IMR-90 (cell line): Measurements from ENCODE around the gene KRT72. TPM values are rescaled to one million over a fixed set of nuclear protein-coding genes. Genes with fewer than 3 reads are reported as not detected.

ENCODE experiments used
- ATAC-seq: fragments of 200-7000 bp; cut with Tn5 transposase; 2 replicates; pipeline ENCODE4 v1.9.1; 2020; ENCODE audit warnings: low read depth, mild to moderate bottlenecking, moderate library complexity
- BruUV-seq: library from RNA; stranded (reverse); fragments of 400-500 nt; replicated peaks from 2 replicates; lab custom pipeline; 2021; lab: Mats Ljungman, UMichigan
- CTCF ChIA-PET: fragments of 300-600 bp; formaldehyde crosslinking; extraction: SDS; loops from one replicate; lab custom pipeline; 2021; ENCODE audit warnings: antibody characterized with exemption; lab: Yijun Ruan, JAX
- POLR2A ChIA-PET: fragments of 300-600 bp; sonication (Branson Sonifier 250); formaldehyde crosslinking; loops from one replicate; lab custom pipeline; 2022; ENCODE audit warnings: antibody characterized with exemption; ENCODE audit not compliant: unreplicated experiment; lab: Charles Lee
- DNase-seq: peaks from one replicate; pipeline ENCODE4 v3.0.0; 2013
- H2AFZ ChIP-seq: replicated peaks from 2 replicates; pipeline ENCODE3; 2013; ENCODE audit warnings: low read length, mild to moderate bottlenecking; ENCODE audit not compliant: poor library complexity
- H2AK5ac ChIP-seq: 2 replicates; pipeline ENCODE4 v1.6.1; 2013; ENCODE audit warnings: low read depth, low read length, inconsistent platforms
- H2AK9ac ChIP-seq: replicated peaks from 2 replicates; pipeline ENCODE3; 2013; ENCODE audit warnings: mild to moderate bottlenecking, low read depth, low read length, moderate library complexity; ENCODE audit not compliant: poor library complexity
- H2BK120ac ChIP-seq: 2 replicates; pipeline ENCODE4 v1.6.1; 2013; ENCODE audit warnings: low read depth, low read length, inconsistent platforms
- H2BK15ac ChIP-seq: 3 replicates; pipeline ENCODE4 v1.6.1; 2013; ENCODE audit warnings: low read depth, low read length, inconsistent platforms
- H2BK20ac ChIP-seq: 2 replicates; pipeline ENCODE4 v1.6.1; 2013; ENCODE audit warnings: low read depth, mild to moderate bottlenecking, inconsistent platforms, low read length, moderate library complexity
- H2BK5ac ChIP-seq: 2 replicates; pipeline ENCODE4 v1.6.1; 2013; ENCODE audit warnings: mild to moderate bottlenecking, low read depth, low read length, inconsistent platforms; ENCODE audit not compliant: poor library complexity, severe bottlenecking
- H3K14ac ChIP-seq: replicated peaks from 2 replicates; pipeline ENCODE4 v1.6.1; 2013; ENCODE audit warnings: low read depth, low read length, inconsistent platforms
- H3K18ac ChIP-seq: 2 replicates; pipeline ENCODE4 v1.6.1; 2013; ENCODE audit warnings: low read depth, low read length, control low read depth
- H3K23ac ChIP-seq: 2 replicates; pipeline ENCODE4 v1.6.1; 2013; ENCODE audit warnings: low read depth, low read length, inconsistent platforms
- H3K27ac ChIP-seq: 2 replicates; pipeline ENCODE4 v1.5.1; 2013; ENCODE audit warnings: mild to moderate bottlenecking, control low read depth, low read length; ENCODE audit not compliant: insufficient read depth
- H3K27me3 ChIP-seq: 2 replicates; pipeline ENCODE4 v1.6.1; 2013; ENCODE audit warnings: low read length; ENCODE audit not compliant: control insufficient read depth, insufficient read depth
- H3K36me3 ChIP-seq: 2 replicates; pipeline ENCODE4 v1.6.1; 2013; ENCODE audit warnings: low read length, mixed read lengths; ENCODE audit not compliant: control insufficient read depth, insufficient read depth
- H3K4ac ChIP-seq: 2 replicates; pipeline ENCODE4 v1.6.1; 2013; ENCODE audit warnings: low read depth, low read length, inconsistent platforms
- H3K4me1 ChIP-seq: 2 replicates; pipeline ENCODE4 v1.6.1; 2013; ENCODE audit warnings: low read length, mixed read lengths; ENCODE audit not compliant: control insufficient read depth, insufficient read depth
- H3K4me2 ChIP-seq: 2 replicates; pipeline ENCODE4 v1.6.1; 2013; ENCODE audit warnings: low read depth, mild to moderate bottlenecking, control low read depth, low read length, moderate library complexity
- H3K4me3 ChIP-seq: 2 replicates; pipeline ENCODE4 v1.5.1; 2013; ENCODE audit warnings: low read depth, mild to moderate bottlenecking, control low read depth, low read length, moderate library complexity; ENCODE audit not compliant: insufficient read depth
- H3K56ac ChIP-seq: 2 replicates; pipeline ENCODE4 v1.6.1; 2013; ENCODE audit warnings: low read length, inconsistent platforms; ENCODE audit not compliant: insufficient read depth; ENCODE audit errors: extremely low read depth
- H3K79me1 ChIP-seq, 2 experiments: 2 replicates each; pipeline ENCODE4 v1.6.1; 2013; ENCODE audit warnings: low read length in 2 of 2, inconsistent platforms in 1 of 2, low read depth in 1 of 2
- H3K9ac ChIP-seq: 2 replicates; pipeline ENCODE4 v1.6.1; 2013; ENCODE audit warnings: low read depth, low read length, control low read depth
- H3K9me1 ChIP-seq: 2 replicates; pipeline ENCODE4 v1.6.1; 2013; ENCODE audit warnings: low read length, inconsistent platforms; ENCODE audit not compliant: insufficient read depth
- H3K9me3 ChIP-seq: 2 replicates; pipeline ENCODE4 v1.6.1; 2013; ENCODE audit warnings: low read length; ENCODE audit not compliant: control insufficient read depth, insufficient read depth
- H4K20me1 ChIP-seq: 2 replicates; pipeline ENCODE4 v1.6.1; 2013; ENCODE audit warnings: low read length, inconsistent platforms; ENCODE audit not compliant: insufficient read depth
- H4K5ac ChIP-seq: 2 replicates; pipeline ENCODE4 v1.6.1; 2013; ENCODE audit warnings: mild to moderate bottlenecking, low read depth, low read length, control low read depth
- H4K8ac ChIP-seq, 2 experiments: 2 replicates each; pipeline ENCODE4 v1.6.1; 2013; ENCODE audit warnings: low read depth in 2 of 2, low read length in 2 of 2, control low read depth in 1 of 2, inconsistent platforms in 1 of 2
- H4K91ac ChIP-seq: 2 replicates; pipeline ENCODE4 v1.6.1; 2013; ENCODE audit warnings: low read depth, low read length, inconsistent platforms; ENCODE audit not compliant: insufficient read depth
- ELK1 ChIP-seq: fragments of 150-350 bp; IDR thresholded peaks from 2 replicates; pipeline ENCODE4 v1.6.1; 2016; ENCODE audit warnings: low read depth, mild to moderate bottlenecking, low read length, moderate library complexity, borderline replicate concordance
- FOS ChIP-seq: fragments of 150-350 bp; IDR thresholded peaks from 2 replicates; pipeline ENCODE4 v1.6.1; 2016; ENCODE audit warnings: low read depth, low read length
- USF2 ChIP-seq: fragments of 150-350 bp; IDR thresholded peaks from 2 replicates; pipeline ENCODE4 v1.6.1; 2017; ENCODE audit warnings: mild to moderate bottlenecking, antibody characterized with exemption, low read length, low read depth
- WGBS, 2 experiments: methylation state at CpG; one replicate each; pipeline versions ENCODE4 v1.1.5 to v1.1.7; 2013; ENCODE audit warnings: missing lambda C conversion rate in 2 of 2; ENCODE audit not compliant: insufficient read length in 1 of 2; ENCODE audit errors: extremely low coverage in 2 of 2; 5-methylcytosine and 5-hydroxymethylcytosine counted together
- dilution Hi-C: fragments of 300-500 bp; cut with HindIII; formaldehyde crosslinking; loops from one replicate; pipeline ENCODE4 v1.14.3; 2018; ENCODE audit warnings: low sequenced_read_pairs; ENCODE audit not compliant: unreplicated experiment
- in situ Hi-C: fragments of 300-500 bp; cut with MboI; formaldehyde crosslinking; loops from 3 replicates; pipeline ENCODE4 v1.14.3; 2019; ENCODE audit warnings: low sequenced_read_pairs, inconsistent platforms, mixed read lengths
- intact Hi-C: fragments of 100-400 bp; cut with micrococcal nuclease; formaldehyde crosslinking; loops from 2 replicates; pipeline ENCODE4 v1.10.0; 2022
- polyA plus RNA-seq, 3 experiments: library from polyadenylated mRNA; depleted of rRNA; stranded (reverse); fragments of >200 nt; gene quantifications; 2 replicates each; pipeline ENCODE4 v1.2.3, GENCODE V29; 2012; ENCODE audit warnings: low replicate concordance in 1 of 3
- total RNA-seq: library from RNA; depleted of rRNA; stranded (reverse); fragments of >200 nt; gene quantifications from 2 replicates; pipeline ENCODE4 v1.2.3, GENCODE V29; 2012

Gene KRT72
- total and polyA plus RNA-seq, 2 of the 4 experiments (the other 2 are of a cell fraction) = not detected

- no peak overlapping the region for H2BK5ac ChIP-seq
- no peaks in the 10 kb centered on the region for H3K4me1 ChIP-seq
- no peak overlapping the region for H3K56ac ChIP-seq
- H3K27ac ChIP-seq = no peak overlapping the region
- no peak overlapping the region for H2BK120ac ChIP-seq
- H2BK20ac ChIP-seq = no peak overlapping the region
- H2AFZ ChIP-seq = peak overlapping the region; percentile 56
- no peak overlapping the region for H2BK15ac ChIP-seq
- no peak overlapping the region for H4K5ac ChIP-seq
- CTCF ChIA-PET = interaction anchor here (1.0 to 1.7 kb wide), 2 partner anchors 283 to 292 kb away, joined by 5 to 6 read pairs; no protein-coding TSS in a partner anchor
- no peaks in the 10 kb centered on the region for H3K9me3 ChIP-seq
- peaks cover 35% of the 10 kb centered on the region for H3K27me3 ChIP-seq
- POLR2A ChIA-PET = no interaction called here
- no TSS peak for BruUV-seq
- in situ Hi-C loops = loop anchor here (10.0 kb wide), 2 partner anchors 397 to 433 kb away; no protein-coding TSS in a partner anchor
- ATAC-seq (no peak), DNase-seq (no peak)
- intact Hi-C loops = no loop called here
- H3K18ac ChIP-seq = no peak overlapping the region
- no peak overlapping the region for H3K9ac ChIP-seq
- dilution Hi-C loops = no loop called here
- H2AK5ac ChIP-seq = no peak overlapping the region
- TF ChIP-seq USF2 = no peak
- TF ChIP-seq FOS = no peak
- TF ChIP-seq ELK1 = no peak
- H3K4me2 ChIP-seq = no peak overlapping the region
- 66% methylated on average over 8 of the region's 17 CpGs; no CpG with 5 or more reads in 1 of the 2 experiments for WGBS, 2 experiments
- H3K14ac ChIP-seq = no peak overlapping the region
- no peak overlapping the region for H3K4ac ChIP-seq
- no peaks in the 10 kb centered on the region for H3K79me1 ChIP-seq
- H3K4me3 ChIP-seq = no peak overlapping the region
- no peak overlapping the region for H2AK9ac ChIP-seq
- H3K36me3 ChIP-seq = no peaks in the 10 kb centered on the region
- H4K8ac ChIP-seq = no peak overlapping the region
- no peaks in the 10 kb centered on the region for H3K9me1 ChIP-seq
- no peak overlapping the region for H3K23ac ChIP-seq
- H4K91ac ChIP-seq = no peak overlapping the region
- H4K20me1 ChIP-seq = no peaks in the 10 kb centered on the region; the same call in 1 of the 2 replicates
These were observed 13.7 kb downstream of the KRT72 start for GRCh38 chr12:52587563-52587962.
